ENCODE results near the gene EHD4.

Gene EHD4

GRCh38 chr15:41915255-41915994 is 56.9 kb downstream of the EHD4 start:
- DNase-seq = no peak

- DNase-seq = no peak
Observed at GRCh38 chr15:41914411-41914810, 57.9 kb downstream of the EHD4 start.

GRCh38 chr15:41913256-41913655 is 59.1 kb downstream of the EHD4 start:
- no peak for DNase-seq

GRCh38 chr15:41911691-41912345 is 60.5 kb downstream of the EHD4 start:
- no peak for DNase-seq

- DNase-seq = no peak
Observed at GRCh38 chr15:41908736-41909461, 63.5 kb downstream of the EHD4 start.

- DNase-seq = no peak
Observed at GRCh38 chr15:41907141-41907540, 65.2 kb downstream of the EHD4 start.

GRCh38 chr15:41906608-41907007 is 65.7 kb downstream of the EHD4 start:
- DNase-seq = no peak

GRCh38 chr15:41905036-41905793 is 67.1 kb downstream of the EHD4 start:
- DNase-seq = no peak

GRCh38 chr15:41904541-41905005 is 67.8 kb downstream of the EHD4 start:
- DNase-seq = peak; percentile 63

- no peak for DNase-seq
Observed at GRCh38 chr15:41903782-41904181, 68.6 kb downstream of the EHD4 start.

- no peak for DNase-seq
Observed at GRCh38 chr15:41901431-41901830, 70.9 kb downstream of the EHD4 start.

- no peak for DNase-seq
Observed at GRCh38 chr15:41900526-41901380, 71.6 kb downstream of the EHD4 start.

- no peak for DNase-seq
Observed at GRCh38 chr15:41899854-41900442, 72.4 kb downstream of the EHD4 start.

- no peak for DNase-seq
Observed at GRCh38 chr15:41897363-41897799, 75.0 kb downstream of the EHD4 start.

- DNase-seq = no peak
Observed at GRCh38 chr15:41896566-41896965, 75.8 kb downstream of the EHD4 start.

GRCh38 chr15:41895957-41896356 is 76.4 kb downstream of the EHD4 start:
- no peak for DNase-seq

GRCh38 chr15:41895491-41895890 is 76.9 kb downstream of the EHD4 start:
- no peak for DNase-seq

- DNase-seq = peak; percentile 75
Observed at GRCh38 chr15:41894791-41895463, 77.4 kb downstream of the EHD4 start.

GRCh38 chr15:41894251-41894790 is 78.0 kb downstream of the EHD4 start:
- DNase-seq = no peak

- no peak for DNase-seq
Observed at GRCh38 chr15:41893422-41894250, 78.7 kb downstream of the EHD4 start, which contains the start of gene SPTBN5. SPTBN5 (minus strand) TSS chr15:41894053; CDS start chr15:41893497, 556 bp downstream.
